Omental fat pad (tissue), 4 donors: ENCODE measurements around the gene PNPLA5. TPM values are rescaled to one million over a fixed set of nuclear protein-coding genes. Genes with fewer than 3 reads are reported as not detected.
"Not testable (repeated sequence)": the region's sequence is repeated elsewhere in the genome, so short reads cannot be mapped to it uniquely, and the experiment has no call there.

Experiments
- ATAC-seq: fragments of 150-250 bp; one replicate; pipeline ENCODE4 v1.9.1; 2016; ENCODE audit warnings: mild to moderate bottlenecking, moderate library complexity; ENCODE audit not compliant: low FRiP score
- DNase-seq: peaks from one replicate; pipeline ENCODE4 v3.0.0-alpha.2; 2019; ENCODE audit warnings: low spot score
- total RNA-seq, 4 donors: library from RNA; depleted of rRNA; stranded (reverse); fragments of >200 nt; gene quantifications; one replicate each; pipeline ENCODE4 v1.1.0, GENCODE V29; 2016
- TF ChIP-seq, protein P1 (sequence below), 3 donors: fragments of 450-650 bp; IDR thresholded peaks; one replicate each; pipeline ENCODE4 v1.5.1; 2016 to 2017; ENCODE audit warnings: antibody characterized with exemption in 3 of 3, mild to moderate bottlenecking in 3 of 3, moderate library complexity in 2 of 3

PNPLA5 gene
- total RNA-seq, 4 donors from 2014 or later: not detected

DNA sequence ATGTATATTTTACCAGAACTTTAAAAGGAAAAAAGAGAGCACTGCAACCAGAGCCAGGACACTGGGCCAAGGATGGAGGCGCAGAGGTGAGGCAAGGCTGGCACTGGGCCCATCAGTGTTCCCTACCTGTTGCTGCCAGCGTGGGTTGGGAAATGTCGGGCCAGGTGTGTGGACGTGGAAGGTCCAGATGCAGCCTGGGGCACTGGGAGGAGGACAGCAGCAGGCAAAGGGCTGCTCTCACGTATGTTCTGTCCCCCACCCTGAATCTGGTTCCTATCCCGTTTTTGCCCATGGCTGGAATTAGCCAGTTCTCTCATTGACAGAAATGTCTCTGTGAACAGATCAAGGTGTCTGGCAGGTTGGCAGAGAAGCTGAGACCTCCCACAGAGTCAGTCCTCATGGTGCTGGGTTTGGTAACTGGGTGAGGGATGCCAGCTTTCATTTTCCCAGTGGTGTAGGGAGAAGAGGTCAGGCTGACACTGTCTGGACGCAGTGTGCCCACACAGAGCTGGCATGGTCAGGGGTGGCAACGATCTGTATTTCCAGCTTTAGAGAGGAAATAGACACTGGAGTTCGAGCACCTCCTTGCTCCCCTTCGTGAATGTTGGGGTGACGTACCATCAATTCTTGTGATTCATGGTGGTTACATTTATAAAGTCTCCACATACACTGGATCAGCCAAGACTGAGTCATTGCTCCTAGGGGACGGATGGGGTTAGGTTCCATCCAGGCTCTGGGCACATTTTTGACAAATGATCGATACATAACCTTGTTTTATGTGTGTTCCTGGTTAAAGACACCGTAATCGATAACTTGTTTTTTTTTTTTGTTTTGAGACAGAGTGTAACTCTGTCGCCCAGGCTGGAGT, 27.5 kb upstream of the PNPLA5 start:
- ATAC-seq: no peak
- TF ChIP-seq, protein P1, sequence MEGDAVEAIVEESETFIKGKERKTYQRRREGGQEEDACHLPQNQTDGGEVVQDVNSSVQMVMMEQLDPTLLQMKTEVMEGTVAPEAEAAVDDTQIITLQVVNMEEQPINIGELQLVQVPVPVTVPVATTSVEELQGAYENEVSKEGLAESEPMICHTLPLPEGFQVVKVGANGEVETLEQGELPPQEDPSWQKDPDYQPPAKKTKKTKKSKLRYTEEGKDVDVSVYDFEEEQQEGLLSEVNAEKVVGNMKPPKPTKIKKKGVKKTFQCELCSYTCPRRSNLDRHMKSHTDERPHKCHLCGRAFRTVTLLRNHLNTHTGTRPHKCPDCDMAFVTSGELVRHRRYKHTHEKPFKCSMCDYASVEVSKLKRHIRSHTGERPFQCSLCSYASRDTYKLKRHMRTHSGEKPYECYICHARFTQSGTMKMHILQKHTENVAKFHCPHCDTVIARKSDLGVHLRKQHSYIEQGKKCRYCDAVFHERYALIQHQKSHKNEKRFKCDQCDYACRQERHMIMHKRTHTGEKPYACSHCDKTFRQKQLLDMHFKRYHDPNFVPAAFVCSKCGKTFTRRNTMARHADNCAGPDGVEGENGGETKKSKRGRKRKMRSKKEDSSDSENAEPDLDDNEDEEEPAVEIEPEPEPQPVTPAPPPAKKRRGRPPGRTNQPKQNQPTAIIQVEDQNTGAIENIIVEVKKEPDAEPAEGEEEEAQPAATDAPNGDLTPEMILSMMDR (IDR thresholded peaks at IDR 0.05): no peak
- DNase-seq: no peak

DNA sequence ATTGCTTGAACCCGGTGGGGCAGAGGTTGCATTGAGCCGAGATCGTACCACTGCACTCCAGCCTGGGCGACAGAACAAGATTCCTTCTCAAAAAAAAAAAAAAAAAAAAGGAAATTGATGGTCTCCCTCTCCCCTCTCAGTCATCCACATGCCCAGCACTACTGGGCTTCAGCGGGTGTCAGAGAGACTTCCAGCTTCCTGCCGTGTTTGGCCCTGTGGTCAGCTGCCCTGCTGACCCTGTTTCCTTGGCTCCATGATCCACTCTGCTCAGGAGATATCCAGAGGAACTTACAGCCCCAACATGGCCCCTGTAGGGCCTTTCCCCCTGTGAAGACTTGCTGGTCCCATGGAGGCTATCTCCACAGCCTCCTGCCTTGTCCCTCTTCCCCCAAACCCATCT, 25.7 kb upstream of the PNPLA5 start:
- TF ChIP-seq, protein P1 (IDR thresholded peaks at IDR 0.05): no peak
- no peak for DNase-seq
- ATAC-seq: no peak

DNA sequence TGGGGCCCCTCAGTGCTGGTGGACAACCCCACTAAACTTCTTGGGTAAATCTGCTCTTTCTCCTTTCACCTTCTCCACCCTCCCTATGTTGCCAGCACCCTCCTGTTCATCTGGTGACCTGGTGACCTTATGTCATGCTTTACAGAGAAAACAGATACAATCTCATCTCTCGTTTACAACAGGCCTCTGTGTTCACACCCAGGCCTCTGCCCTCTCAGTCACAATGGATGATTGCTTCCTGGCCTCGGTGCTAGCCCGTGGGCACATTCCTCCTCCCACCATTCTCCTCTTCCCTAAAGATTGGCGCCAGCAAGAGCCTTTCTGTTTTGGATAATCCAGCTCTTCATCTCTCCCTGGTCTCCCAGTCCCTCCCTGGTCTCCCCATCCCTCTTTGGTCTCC, 19.5 kb upstream of the PNPLA5 start:
- DNase-seq (no peak), ATAC-seq (no peak)
- TF ChIP-seq, protein P1 (IDR thresholded peaks at IDR 0.05): no peak

DNA sequence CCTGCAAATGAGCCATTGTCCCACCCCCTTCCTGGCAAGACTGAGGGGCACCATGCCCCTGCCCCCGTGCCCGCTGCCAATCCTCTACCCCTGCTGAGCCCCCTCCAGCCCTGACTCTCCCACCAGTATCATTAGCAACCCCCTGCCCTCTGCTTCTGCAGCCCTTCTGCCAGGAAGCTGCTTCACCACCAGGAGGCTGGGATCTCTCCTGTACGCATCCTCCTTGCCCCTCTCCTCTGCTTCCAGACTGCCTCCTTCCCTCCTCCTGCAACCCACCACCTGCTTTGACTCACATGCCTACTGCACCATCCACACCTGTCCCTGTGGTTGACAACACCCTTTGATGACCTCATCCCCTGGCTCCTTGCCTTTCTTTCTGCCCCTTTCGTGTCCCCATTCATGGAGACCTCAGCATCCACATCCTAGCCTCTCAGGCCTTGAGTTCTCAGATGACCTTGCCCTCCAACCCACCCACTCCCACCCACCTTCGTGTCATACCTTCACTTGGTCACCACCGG, 18.4 kb upstream of the PNPLA5 start:
- no peak for ATAC-seq
- TF ChIP-seq, protein P1 (IDR thresholded peaks at IDR 0.05): no peak
- no peak for DNase-seq

DNA sequence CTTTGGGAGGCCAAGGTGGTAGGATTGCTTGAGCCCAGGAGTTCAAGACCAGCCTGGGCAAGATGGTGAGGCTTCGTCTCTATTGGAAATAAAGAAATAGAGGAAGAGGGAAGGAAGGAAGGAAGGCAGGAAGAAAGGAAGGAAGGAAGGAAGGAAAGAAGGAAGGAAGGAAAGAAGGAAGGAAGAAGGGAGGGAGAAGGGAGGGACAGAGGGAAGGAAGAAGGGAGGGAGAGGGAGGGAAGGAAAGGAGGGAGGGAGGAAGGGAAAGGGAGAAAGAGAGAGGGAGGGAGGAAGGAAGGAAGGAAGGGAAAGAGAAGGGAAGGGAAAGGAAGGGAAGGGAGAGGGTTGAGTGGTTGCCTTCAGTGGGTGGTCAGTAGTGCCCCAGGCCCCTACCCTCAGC, 17.9 kb upstream of the PNPLA5 start:
- TF ChIP-seq, protein P1 (IDR thresholded peaks at IDR 0.05): no peak
- ATAC-seq (no peak), DNase-seq (no peak)

DNA sequence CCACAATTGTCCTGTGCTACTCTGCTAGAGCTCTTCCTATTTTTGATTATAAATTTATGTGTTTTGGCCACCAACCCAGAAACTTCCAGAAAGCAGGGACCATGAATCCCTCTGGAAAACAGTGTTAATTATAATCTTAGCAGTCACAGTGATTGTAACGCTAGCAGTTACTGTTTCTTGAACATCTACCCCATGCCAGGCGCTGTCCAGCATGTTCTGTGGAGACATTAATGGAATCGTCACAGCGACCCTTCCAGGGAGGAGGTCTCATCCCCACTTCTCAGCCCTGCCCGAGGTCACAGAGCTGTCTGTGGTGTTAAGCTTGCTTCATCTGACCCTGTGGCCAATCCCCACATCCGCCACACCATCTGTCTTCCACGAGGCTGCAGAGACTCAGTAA, 13.9 kb upstream of the PNPLA5 start:
- TF ChIP-seq, protein P1 (IDR thresholded peaks at IDR 0.05): no peak
- ATAC-seq (no peak), DNase-seq (no peak)

DNA sequence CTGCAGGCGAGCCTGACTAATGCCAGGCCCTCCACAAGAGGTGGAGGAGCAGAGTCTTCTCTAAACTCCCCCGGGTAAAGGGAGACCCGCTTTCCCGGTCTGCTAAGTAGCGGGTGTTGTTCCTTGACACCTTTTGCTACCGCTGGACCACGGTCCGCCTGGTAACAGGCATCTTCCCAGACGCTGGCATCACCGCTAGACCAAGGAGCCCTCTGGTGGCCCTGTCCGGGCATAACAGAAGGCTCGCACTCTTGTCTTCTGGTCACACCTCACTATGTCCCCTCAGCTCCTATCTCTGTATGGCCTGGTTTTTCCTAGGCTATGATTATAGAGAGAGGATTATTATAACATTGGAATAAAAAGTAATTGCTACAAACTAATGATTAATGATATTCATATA, 12.6 kb upstream of the PNPLA5 start:
- not testable (repeated sequence) for DNase-seq, ATAC-seq

DNA sequence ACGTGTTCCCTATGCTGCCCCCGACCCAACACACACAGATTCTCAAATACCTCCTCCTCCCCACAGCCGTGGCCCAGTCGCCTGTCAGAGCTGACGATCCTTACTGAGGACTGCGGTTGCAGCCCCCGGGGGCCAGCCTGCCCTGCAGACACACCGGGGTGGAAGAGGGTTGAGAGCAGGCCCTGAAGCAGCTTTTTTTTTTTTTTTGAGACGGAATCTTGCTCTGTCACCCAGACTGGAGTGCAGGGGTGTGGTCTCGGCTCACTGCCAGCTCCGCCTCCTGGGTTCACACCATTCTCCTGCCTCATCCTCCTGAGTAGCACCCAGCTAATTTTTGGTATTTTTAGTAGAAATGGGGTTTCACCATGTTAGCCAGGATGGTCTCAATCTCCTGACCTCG, 11.2 kb upstream of the PNPLA5 start:
- not testable (repeated sequence) for ATAC-seq

More for the DNA sequence above, 11.2 kb upstream of the PNPLA5 start:
- DNase-seq: not testable (repeated sequence)
